Right forelimb (tissue), 1 donor: Measurements from ENCODE around the gene OR4C12.
"Not testable (repeated sequence)": the region's sequence is repeated elsewhere in the genome, so short reads cannot be mapped to it uniquely, and the experiment has no call there.

Source experiments
- DNase-seq: peaks from one replicate; pipeline ENCODE4 v3.0.0-alpha.2; 2018

The OR4C12 gene

GRCh38 chr11:49982435-49982834 lies at the start of gene OR4C12:
OR4C12 (minus strand) TSS chr11:49982535; CDS start chr11:49982501, 34 bp downstream.
- DNase-seq, result not testable (repeated sequence)

- no peak for DNase-seq
These were observed 47.9 kb upstream of the OR4C12 start for GRCh38 chr11:50030193-50030592.

DNA sequence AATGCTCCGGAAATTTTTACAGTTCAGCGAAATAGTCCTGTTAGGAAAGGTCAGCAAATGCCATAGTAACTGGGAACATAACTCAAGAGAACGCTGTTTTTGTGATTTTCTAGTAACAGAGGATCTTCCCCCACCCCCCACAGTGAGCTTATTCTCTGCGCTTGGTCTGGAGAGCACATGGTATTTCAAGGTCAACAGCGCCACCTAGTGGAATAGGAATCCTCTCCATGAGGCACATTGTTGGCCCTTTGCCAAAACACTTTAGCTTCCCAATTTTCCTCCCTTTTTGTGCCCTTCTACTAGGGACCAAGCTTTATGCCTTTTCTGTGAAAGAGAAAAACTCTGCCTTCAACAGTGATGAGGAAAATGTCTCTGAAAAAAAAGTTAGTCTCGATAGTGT lies 13.2 kb upstream of the OR4C12 start:
- DNase-seq, result no peak

DNA sequence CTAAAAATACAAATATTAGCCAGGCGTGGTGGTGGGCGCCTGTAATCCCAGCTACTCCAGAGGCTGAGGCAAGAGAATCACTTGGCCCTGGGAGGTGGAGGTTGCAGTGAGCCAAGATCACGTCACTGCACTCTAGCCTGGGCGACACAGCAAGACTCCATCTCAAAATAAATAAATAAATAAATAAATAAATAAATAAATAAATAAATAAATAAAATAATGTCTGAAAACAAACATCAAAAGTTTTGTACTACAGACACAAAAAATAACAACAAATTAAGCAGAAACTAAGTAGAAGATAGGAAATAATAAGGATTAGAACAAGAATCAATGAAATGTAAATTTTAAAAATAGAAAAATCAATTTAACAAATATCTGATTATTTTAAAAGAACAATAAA lies 8.9 kb downstream of the OR4C12 start:
- DNase-seq, result not testable (repeated sequence)

DNA sequence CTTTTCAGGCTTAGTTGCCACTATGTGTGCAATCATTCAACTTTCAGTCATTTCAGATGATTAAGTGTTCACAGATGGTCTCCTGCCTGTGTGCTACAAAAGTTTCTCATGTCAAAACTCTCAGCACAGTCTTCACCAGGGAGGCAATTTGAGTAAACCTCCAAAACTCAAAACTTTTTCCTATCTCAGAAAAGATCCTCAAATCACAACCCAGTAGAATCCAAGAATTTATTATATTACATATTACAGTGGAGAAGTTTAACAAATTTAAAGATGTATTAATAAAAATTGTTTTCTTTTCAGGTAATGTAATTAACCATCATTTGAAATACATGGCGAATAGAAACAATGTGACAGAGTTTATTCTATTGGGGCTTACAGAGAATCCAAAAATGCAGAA lies 30.2 kb downstream of the OR4C12 start, which contains the start of gene OR4C13:
Gene OR4C13, plus strand, starts transcription at position 301 of the 400 bp plus-strand sequence. Its CDS starts 32 bp downstream, at position 333.
- no peak for DNase-seq

- not testable (repeated sequence) for DNase-seq
These were observed 33.6 kb downstream of the OR4C12 start for GRCh38 chr11:49948701-49949100.
